T-helper 17 cell (primary cell): Measurements from ENCODE around the gene B4GALT5. TPM values are rescaled to one million over a fixed set of nuclear protein-coding genes. Genes with fewer than 3 reads are reported as not detected.
A peak's percentile ranks its signal among the peaks of the same experiment; 100 is the strongest.

Experiments
- ATAC-seq: fragments of 150-1000 bp; cut with Tn5 transposase; 2 replicates; pipeline ENCODE4 v1.10.0; 2021; ENCODE audit warnings: mild to moderate bottlenecking, moderate library complexity
- DNase-seq, 3 donors: peaks; one replicate each; pipeline versions ENCODE4 v3.0.0 to v3.0.0-alpha.2; 2020 to 2021
- H3K9me3 ChIP-seq: one replicate; pipeline ENCODE4 v1.7.0; 2013; ENCODE audit warnings: low read length, mild to moderate bottlenecking; ENCODE audit not compliant: control insufficient read depth, poor library complexity, severe bottlenecking
- H3K27ac Mint-ChIP-seq: one replicate; pipeline ENCODE4 v1.8.0; 2022; ENCODE audit warnings: mild to moderate bottlenecking, moderate library complexity, mixed read lengths
- H3K27me3 Mint-ChIP-seq: one replicate; pipeline ENCODE4 v1.8.0; 2022; ENCODE audit warnings: mixed read lengths
- H3K36me3 Mint-ChIP-seq: one replicate; pipeline ENCODE4 v1.8.0; 2022; ENCODE audit warnings: low read depth, mixed read lengths
- H3K4me1 Mint-ChIP-seq: one replicate; pipeline ENCODE4 v1.8.0; 2022; ENCODE audit warnings: mild to moderate bottlenecking, mixed read lengths
- H3K4me3 Mint-ChIP-seq: one replicate; pipeline ENCODE4 v1.8.0; 2022; ENCODE audit warnings: mild to moderate bottlenecking, moderate library complexity, mixed read lengths
- total RNA-seq, 4 donors: library from RNA in 2 of 4; stranded (reverse) in 2 of 4; gene quantifications; one replicate each; pipeline ENCODE4 v1.2.3 and lab custom pipeline; 2022 to 2026

The B4GALT5 gene
- total RNA-seq, 2 donors from 2014 or later, result 17.3 to 19.0 TPM

DNA sequence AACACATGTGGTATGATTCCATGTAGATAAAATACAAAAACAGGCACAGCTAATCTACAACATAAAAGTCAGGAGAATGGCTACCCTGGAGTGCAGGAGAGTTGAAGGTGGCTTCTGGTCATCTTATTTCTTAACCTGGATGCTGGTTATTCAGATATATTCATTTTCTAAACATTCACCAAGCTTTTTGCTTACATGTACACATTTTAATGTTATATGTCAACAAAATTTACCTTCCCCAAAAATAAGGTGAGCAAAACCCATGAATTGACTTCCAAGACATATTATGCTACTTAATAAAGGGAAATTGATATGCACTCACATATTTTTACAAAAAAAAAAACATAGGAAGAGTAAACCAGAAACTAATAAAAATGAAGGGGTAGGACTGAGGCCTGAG lies 50.6 kb downstream of the B4GALT5 start:
- Mint-ChIP-seq H3K27ac (peak overlapping the region; percentile 4), H3K36me3 (no peaks in the 10 kb centered on the region), H3K4me3 (no peak overlapping the region), H3K4me1 (peaks cover 28% of the 10 kb centered on the region), H3K27me3 (no peaks in the 10 kb centered on the region)
- H3K9me3 ChIP-seq, result no peaks in the 10 kb centered on the region
- ATAC-seq (no peak), DNase-seq (no peak)

DNA sequence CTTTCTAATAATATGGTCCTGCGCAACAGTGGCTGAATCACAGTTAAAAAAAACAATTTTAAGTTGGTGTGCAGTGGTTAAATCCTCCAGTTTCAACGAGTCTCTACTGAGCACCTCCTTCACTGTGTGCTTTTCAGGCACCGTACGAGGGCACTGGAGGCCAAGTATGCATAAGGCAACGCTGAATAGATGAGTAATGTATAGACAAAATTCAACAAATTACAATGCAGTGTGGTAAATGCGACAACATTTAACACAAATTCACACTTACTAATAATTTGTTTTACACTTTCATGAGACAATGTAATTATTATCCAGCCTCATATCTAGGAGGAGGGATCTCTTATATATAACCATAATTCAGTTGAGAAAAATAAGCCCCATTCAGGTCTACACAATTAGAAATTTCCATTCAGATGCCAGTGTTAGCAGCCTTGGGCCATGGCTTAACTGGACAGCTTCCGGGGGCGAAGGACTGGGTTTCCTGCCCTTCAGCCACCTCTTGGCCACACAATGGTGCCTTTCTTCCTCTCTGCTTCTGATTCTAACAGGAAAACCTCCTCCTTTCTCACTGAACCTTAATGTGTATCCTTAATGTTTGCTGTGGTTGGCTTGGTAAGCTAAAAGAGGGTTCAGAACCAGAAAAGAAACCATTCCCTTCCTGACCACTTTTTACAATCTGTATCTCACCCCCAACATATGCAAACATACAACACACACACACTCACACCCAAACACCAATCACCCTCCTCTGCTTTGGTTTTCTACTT lies 51.9 kb downstream of the B4GALT5 start:
- Mint-ChIP-seq H3K36me3 (no peaks in the 10 kb centered on the region), H3K4me1 (peaks cover 33% of the 10 kb centered on the region), H3K27me3 (no peaks in the 10 kb centered on the region), H3K27ac (peak overlapping the region; percentile 4), H3K4me3 (peak overlapping the region; percentile 63)
- ATAC-seq, result no peak
- no peak for DNase-seq
- H3K9me3 ChIP-seq, result no peaks in the 10 kb centered on the region

DNA sequence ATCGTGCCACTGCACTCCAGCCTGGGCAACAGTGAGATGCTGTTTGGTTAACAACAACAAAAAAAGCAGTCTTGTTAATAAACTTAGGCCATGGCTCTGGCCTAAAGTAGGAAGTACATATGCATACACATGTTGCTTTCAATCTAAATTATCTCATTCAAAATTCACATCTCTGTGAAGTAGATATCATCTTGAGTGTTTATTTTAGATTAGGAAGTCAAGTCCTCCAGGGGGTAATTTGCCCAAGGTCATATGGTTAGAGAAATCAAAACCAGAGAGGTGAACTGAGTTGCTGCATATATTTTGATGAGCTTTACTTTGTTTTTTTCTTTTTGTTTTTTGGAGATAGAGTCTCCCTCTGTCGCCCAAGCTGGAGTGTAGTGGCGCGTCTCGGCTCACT lies 52.8 kb downstream of the B4GALT5 start:
- no peaks in the 10 kb centered on the region for H3K27me3 Mint-ChIP-seq
- peak overlapping the region; percentile 41 for H3K27ac Mint-ChIP-seq
- H3K4me1 Mint-ChIP-seq, result peaks cover 33% of the 10 kb centered on the region
- H3K9me3 ChIP-seq, result no peaks in the 10 kb centered on the region
- DNase-seq (no peak), ATAC-seq (no peak)
- H3K36me3 Mint-ChIP-seq, result peaks cover 3% of the 10 kb centered on the region
- no peak overlapping the region for H3K4me3 Mint-ChIP-seq

DNA sequence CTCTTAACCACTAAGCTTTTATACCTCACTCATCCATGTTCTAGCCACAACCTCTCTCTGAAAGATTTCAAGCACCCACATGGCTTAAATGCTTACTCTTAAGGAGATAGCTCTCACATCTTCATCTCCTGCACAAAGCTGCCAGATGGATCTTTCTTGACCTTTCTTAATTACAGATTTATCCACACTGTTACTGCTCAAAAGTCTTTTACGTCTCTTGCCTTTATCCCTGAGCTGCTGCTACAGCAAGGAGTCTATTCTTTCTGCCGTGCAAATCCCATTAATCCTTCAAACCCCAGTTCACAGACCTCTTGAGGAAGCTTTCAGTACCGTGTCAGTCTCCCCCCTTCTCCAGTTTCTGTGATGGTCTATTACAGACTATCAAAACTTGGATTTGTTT lies 54.6 kb downstream of the B4GALT5 start:
- DNase-seq, result no peak
- H3K9me3 ChIP-seq, result no peaks in the 10 kb centered on the region
- peaks cover 24% of the 10 kb centered on the region for H3K4me1 Mint-ChIP-seq
- H3K27me3 Mint-ChIP-seq, result no peaks in the 10 kb centered on the region
- H3K36me3 Mint-ChIP-seq, result peaks cover 3% of the 10 kb centered on the region
- ATAC-seq, result no peak
- no peak overlapping the region for H3K4me3 Mint-ChIP-seq
- no peak overlapping the region for H3K27ac Mint-ChIP-seq

DNA sequence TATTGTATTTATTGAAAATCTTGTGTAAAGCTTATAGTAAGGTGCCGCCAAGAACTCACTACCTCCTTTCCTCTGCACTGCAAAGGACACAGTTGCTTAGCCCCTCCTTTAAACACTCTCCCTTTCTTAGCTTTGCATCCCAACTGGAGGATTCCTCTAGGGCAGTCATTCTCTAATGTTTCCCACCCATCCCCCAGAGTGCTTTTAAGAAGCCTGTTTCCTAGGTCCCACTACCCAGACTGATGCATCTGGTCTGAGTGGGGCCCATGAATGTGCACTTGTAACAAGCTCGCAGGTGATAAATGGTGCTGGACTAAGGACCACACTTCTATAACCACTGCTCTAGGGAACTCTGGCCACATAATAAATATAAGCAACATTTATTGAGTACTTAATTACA lies 55.2 kb downstream of the B4GALT5 start:
- ATAC-seq (no peak), DNase-seq (no peak)
- H3K4me3 Mint-ChIP-seq, result no peak overlapping the region
- no peaks in the 10 kb centered on the region for H3K9me3 ChIP-seq
- H3K4me1 Mint-ChIP-seq, result peaks cover 23% of the 10 kb centered on the region
- H3K27me3 Mint-ChIP-seq, result no peaks in the 10 kb centered on the region
- H3K27ac Mint-ChIP-seq, result no peak overlapping the region
- peaks cover 3% of the 10 kb centered on the region for H3K36me3 Mint-ChIP-seq

DNA sequence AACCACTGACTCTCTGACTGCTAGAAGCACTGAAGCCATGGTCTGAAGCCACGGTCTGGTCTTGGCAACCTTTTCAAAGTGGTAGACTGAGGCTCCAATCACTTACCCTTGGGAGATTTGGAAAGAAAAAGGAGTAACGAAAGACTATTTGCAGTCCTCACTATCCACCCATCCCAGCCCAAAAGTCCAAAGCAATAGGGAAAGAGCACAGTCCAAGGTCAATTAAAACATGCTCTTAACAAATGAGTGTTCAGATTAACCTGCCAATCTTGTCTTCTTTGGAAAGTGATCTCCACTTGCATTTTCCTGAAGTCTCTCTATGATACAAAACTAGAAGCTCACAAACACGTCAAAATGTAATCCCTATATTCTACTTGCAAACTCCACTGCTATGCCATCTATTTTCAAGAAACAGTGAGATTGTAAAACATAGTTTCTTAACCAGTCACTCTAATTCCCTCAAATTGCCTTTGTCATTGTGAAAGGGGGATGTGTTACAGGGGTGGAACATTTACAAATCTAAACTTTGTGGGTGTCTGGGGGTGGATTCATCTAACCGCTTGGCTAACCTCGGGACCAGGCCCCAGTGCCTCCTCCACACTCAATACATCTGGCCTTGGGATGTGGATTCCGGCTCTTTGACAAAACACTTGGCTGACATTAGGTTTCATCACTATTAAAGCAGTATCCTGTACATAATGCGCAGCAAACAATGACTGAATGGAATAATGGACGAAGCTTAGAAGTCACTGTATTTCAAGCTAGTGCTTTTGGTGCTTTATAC lies 56.4 kb downstream of the B4GALT5 start:
- Mint-ChIP-seq H3K4me3 (no peak overlapping the region), H3K27ac (no peak overlapping the region), H3K4me1 (peaks cover 14% of the 10 kb centered on the region), H3K27me3 (no peaks in the 10 kb centered on the region), H3K36me3 (peaks cover 3% of the 10 kb centered on the region)
- DNase-seq, result no peak
- ATAC-seq, result no peak
- H3K9me3 ChIP-seq, result no peaks in the 10 kb centered on the region

DNA sequence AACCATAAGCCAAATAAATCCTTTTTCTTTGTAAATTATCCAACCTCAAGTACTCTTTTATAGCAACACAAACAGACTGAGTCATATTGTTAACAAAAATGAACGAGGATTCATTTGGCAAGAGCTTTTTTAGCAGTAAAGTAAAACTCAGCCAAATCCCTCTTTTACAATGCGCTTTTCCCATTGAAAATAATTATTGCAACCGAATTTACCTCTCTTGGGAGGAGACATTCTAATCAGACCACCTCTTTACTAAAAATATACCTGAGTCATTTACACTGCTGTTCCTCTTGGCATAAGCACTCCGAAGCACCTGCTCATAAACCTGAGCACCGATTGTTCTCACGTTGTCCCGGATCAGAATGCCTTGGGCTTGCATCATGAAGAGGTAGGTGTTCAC lies 57.4 kb downstream of the B4GALT5 start:
- H3K9me3 ChIP-seq, result no peaks in the 10 kb centered on the region
- H3K27me3 Mint-ChIP-seq, result no peaks in the 10 kb centered on the region
- no peak overlapping the region for H3K4me3 Mint-ChIP-seq
- peaks cover 3% of the 10 kb centered on the region for H3K36me3 Mint-ChIP-seq
- no peak overlapping the region for H3K27ac Mint-ChIP-seq
- ATAC-seq (no peak), DNase-seq (no peak)
- peaks cover 10% of the 10 kb centered on the region for H3K4me1 Mint-ChIP-seq

DNA sequence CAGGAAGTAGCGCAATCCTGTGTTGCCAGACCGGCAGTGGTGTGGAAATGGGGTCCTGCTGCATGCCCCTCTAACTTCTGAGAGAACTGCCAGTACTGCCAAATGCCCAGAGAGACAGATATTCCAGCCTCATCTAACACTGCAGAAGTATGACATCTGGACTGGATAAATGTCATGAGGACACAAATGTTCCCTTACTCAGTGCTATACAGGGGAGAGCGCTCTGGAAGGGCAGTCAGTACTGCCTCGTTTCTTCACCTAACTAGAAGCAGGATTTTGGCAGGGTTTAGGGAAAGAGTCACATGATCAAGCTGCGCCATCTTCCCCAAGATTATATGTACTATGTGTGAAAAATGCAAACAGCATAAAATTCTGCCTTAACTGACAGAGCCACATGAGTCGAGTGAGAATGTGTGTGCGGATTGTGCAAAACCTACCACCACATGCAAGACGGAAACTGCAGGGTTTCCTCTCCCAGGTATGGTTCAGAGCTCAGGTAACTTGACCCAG lies 59.7 kb downstream of the B4GALT5 start:
- Mint-ChIP-seq H3K27me3 (no peaks in the 10 kb centered on the region), H3K27ac (no peak overlapping the region), H3K36me3 (peaks cover 3% of the 10 kb centered on the region), H3K4me3 (no peak overlapping the region), H3K4me1 (peaks cover 8% of the 10 kb centered on the region)
- ATAC-seq, result no peak
- H3K9me3 ChIP-seq, result no peaks in the 10 kb centered on the region
- DNase-seq, result no peak

DNA sequence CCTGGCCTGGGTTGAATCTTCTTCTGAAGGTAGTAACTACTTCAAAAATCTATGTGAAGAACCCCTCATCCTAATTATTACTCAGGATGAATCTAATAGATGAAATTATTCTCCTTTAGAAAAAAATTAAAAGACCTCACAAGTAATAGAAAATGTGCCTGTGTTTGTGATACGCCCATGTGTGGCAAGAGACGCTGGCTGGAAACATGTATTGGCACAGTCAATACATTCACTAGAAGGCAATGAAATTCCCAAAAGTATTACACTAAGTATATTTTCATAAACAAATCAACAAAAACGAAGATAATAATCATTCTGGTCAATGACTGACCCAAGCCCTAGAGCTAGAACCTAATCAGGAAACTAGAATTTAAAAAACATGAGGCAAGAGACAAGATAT lies 64.0 kb downstream of the B4GALT5 start:
- no peaks in the 10 kb centered on the region for H3K9me3 ChIP-seq
- Mint-ChIP-seq H3K27ac (peak overlapping the region; percentile 21), H3K36me3 (peaks cover 11% of the 10 kb centered on the region), H3K4me3 (no peak overlapping the region), H3K4me1 (peaks cover 14% of the 10 kb centered on the region), H3K27me3 (no peaks in the 10 kb centered on the region)
- no peak for DNase-seq
- no peak for ATAC-seq

DNA sequence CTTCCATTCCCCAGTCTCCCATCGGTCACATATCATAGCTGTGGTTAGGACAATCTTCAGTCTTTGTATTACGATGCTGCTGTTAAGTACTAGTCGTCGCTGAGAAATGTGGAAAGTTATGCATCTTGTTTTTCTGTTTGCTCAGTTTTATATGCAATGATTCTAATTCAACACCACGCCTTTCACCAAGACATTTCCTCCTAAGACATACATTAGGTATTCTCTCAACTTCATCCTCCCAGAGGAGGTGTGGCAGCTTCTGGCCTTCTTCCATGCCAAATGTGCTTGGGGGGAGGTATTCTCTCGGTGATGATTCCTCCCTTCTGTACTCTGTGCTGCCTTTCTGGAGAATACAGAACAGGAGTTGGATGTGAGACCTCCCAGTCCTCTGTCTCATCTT lies 66.1 kb downstream of the B4GALT5 start:
- H3K4me3 Mint-ChIP-seq, result no peak overlapping the region
- peaks cover 13% of the 10 kb centered on the region for H3K4me1 Mint-ChIP-seq
- no peaks in the 10 kb centered on the region for H3K27me3 Mint-ChIP-seq
- peaks cover 11% of the 10 kb centered on the region for H3K36me3 Mint-ChIP-seq
- no peak for ATAC-seq
- peak overlapping the region; percentile 73 for H3K27ac Mint-ChIP-seq
- H3K9me3 ChIP-seq, result no peaks in the 10 kb centered on the region
- DNase-seq, result no peak

DNA sequence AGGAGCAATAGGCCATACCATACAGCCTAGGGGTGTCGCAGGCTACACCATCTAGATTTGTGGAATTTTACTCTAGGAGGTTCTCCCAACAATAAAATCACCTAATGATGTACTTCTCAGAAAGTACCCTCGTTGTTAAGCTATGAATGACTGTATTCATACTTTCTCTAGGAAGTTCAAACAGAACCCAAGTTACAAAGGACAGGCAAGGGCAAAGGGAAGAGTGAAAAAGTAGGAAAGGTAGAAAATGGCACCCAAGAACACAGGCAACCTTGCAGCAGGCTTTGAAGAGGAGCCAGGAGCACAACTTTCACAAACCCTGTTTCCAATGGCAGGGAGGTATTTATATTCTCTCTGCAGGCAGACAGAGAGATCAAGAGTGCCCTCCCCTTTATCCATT lies 67.2 kb downstream of the B4GALT5 start:
- Mint-ChIP-seq H3K4me3 (no peak overlapping the region), H3K36me3 (peaks cover 11% of the 10 kb centered on the region), H3K27me3 (no peaks in the 10 kb centered on the region), H3K27ac (no peak overlapping the region), H3K4me1 (peaks cover 13% of the 10 kb centered on the region)
- DNase-seq, result no peak
- no peaks in the 10 kb centered on the region for H3K9me3 ChIP-seq
- ATAC-seq, result no peak

DNA sequence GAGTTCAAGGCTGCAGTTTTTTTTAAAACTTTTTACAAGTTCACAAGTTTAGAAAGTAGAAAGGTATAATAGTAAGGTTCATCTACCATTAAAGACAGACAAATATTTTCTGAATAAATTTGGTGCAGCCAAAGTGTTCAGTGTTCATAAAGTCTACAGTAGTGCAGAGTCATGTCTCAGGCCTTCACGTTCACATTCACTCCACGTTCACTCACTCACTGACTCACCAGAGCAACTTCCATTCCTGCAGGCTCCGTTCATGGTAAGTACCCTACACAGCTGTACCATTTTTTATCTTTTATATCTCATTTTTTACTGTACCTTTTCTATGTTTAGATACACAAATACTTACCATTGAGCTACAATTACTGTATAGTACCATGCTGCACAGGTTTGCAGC lies 67.6 kb downstream of the B4GALT5 start:
- DNase-seq, result no peak
- peaks cover 11% of the 10 kb centered on the region for H3K36me3 Mint-ChIP-seq

DNA sequence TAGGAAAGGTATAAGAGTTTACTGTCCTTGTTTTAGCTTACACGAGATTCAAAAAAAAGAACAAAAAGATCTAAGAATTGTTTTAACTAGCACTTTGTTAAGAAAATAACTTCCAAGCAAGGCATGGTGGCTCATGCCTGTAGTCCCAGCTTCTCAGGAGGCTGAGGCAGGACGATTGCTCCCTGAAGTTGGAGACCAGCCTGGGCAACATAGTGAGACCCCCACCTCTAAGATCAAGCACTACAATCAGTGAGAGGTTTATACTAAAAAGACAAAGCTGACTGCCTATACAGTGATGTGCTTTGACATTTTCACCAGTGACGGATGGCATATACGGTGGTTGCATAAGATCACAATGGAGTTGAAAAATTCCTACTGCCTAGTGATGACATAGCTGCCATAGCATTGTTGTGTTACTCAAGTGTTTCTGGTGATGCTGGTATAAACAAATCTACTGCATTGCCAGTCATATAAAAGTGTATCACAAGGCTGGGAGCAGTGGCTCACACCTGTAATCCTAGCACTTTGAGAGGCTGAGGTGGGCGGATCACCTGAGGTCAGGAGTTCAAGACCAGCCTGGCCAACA lies 68.6 kb downstream of the B4GALT5 start:
- DNase-seq (no peak), ATAC-seq (no peak)
- no peaks in the 10 kb centered on the region for H3K27me3 Mint-ChIP-seq
- peaks cover 13% of the 10 kb centered on the region for H3K4me1 Mint-ChIP-seq
- H3K36me3 Mint-ChIP-seq, result peaks cover 11% of the 10 kb centered on the region
- no peaks in the 10 kb centered on the region for H3K9me3 ChIP-seq
- no peak overlapping the region for H3K27ac Mint-ChIP-seq
- no peak overlapping the region for H3K4me3 Mint-ChIP-seq

More for the DNA sequence above, 67.6 kb downstream of the B4GALT5 start:
- peaks cover 13% of the 10 kb centered on the region for H3K4me1 Mint-ChIP-seq
- ATAC-seq, result no peak
- H3K4me3 Mint-ChIP-seq, result no peak overlapping the region
- no peak overlapping the region for H3K27ac Mint-ChIP-seq
- no peaks in the 10 kb centered on the region for H3K27me3 Mint-ChIP-seq
- H3K9me3 ChIP-seq, result no peaks in the 10 kb centered on the region
